GM12892 (cell line): Measurements from ENCODE around the gene ANKFY1.

Source experiments
- DNase-seq: peaks from one replicate; pipeline ENCODE4 v3.0.0; 2011; ENCODE audit not compliant: insufficient read length
- FAIRE-seq: peaks from 2 replicates; lab custom pipeline; 2011; peaks lifted over from hg19 to GRCh38; lab: Jason Lieb, UNC
- POLR2A ChIP-seq: IDR thresholded peaks from 2 replicates; pipeline ENCODE4 v1.6.1; 2011; ENCODE audit warnings: low read depth, low read length, control low read depth
- POLR2AphosphoS5 ChIP-seq: IDR thresholded peaks from 2 replicates; pipeline ENCODE4 v1.6.1; 2011; ENCODE audit warnings: low read depth, low read length, control low read depth
- TAF1 ChIP-seq: IDR thresholded peaks from 2 replicates; pipeline ENCODE4 v1.6.1; 2011; ENCODE audit warnings: low read depth, mild to moderate bottlenecking, control low read depth, low read length, borderline replicate concordance

The ANKFY1 gene

GRCh38 chr17:4185656-4186055 lies 78.1 kb downstream of the ANKFY1 start:
- no peak for FAIRE-seq
- DNase-seq, result no peak
- TF ChIP-seq TAF1, result no peak
- no peak for TF ChIP-seq POLR2A
- TF ChIP-seq POLR2AphosphoS5, result no peak

GRCh38 chr17:4184811-4185210 lies 79.0 kb downstream of the ANKFY1 start:
- FAIRE-seq, result no peak
- no peak for DNase-seq
- no peak for TF ChIP-seq POLR2A
- TF ChIP-seq TAF1, result no peak
- TF ChIP-seq POLR2AphosphoS5, result no peak

- FAIRE-seq (no peak), DNase-seq (no peak)
- TF ChIP-seq TAF1 (no peak), POLR2A (no peak), POLR2AphosphoS5 (no peak)
Observed at GRCh38 chr17:4182043-4182442, 81.7 kb downstream of the ANKFY1 start.

- no peak for TF ChIP-seq POLR2AphosphoS5
- no peak for TF ChIP-seq TAF1
- no peak for TF ChIP-seq POLR2A
- no peak for FAIRE-seq
- no peak for DNase-seq
Observed at GRCh38 chr17:4180791-4181190, 83.0 kb downstream of the ANKFY1 start.

- no peak for DNase-seq
Observed at GRCh38 chr17:4179071-4179470, 84.7 kb downstream of the ANKFY1 start.

GRCh38 chr17:4178651-4179050 lies 85.1 kb downstream of the ANKFY1 start:
- FAIRE-seq, result no peak
- TF ChIP-seq POLR2A (no peak), TAF1 (no peak), POLR2AphosphoS5 (no peak)
- no peak for DNase-seq

More at GRCh38 chr17:4179071-4179470, 84.7 kb downstream of the ANKFY1 start:
- TF ChIP-seq POLR2AphosphoS5 (no peak), POLR2A (no peak), TAF1 (no peak)
- no peak for FAIRE-seq

- no peak for FAIRE-seq
- TF ChIP-seq POLR2AphosphoS5, result no peak
- TF ChIP-seq POLR2A, result no peak
- no peak for TF ChIP-seq TAF1
- no peak for DNase-seq
Observed at GRCh38 chr17:4177806-4178205, 86.0 kb downstream of the ANKFY1 start.

- no peak for DNase-seq
- peak; percentile 64 for FAIRE-seq
Observed at GRCh38 chr17:4176808-4177472, 86.8 kb downstream of the ANKFY1 start.

GRCh38 chr17:4175921-4176807 lies 87.6 kb downstream of the ANKFY1 start:
- TF ChIP-seq POLR2A (no peak), POLR2AphosphoS5 (no peak), TAF1 (no peak)
- peak; percentile 82 for FAIRE-seq
- DNase-seq, result no peak

More at GRCh38 chr17:4176808-4177472, 86.8 kb downstream of the ANKFY1 start:
- no peak for TF ChIP-seq POLR2AphosphoS5
- no peak for TF ChIP-seq TAF1
- TF ChIP-seq POLR2A, result no peak

GRCh38 chr17:4174556-4174955 lies 89.2 kb downstream of the ANKFY1 start:
- DNase-seq, result no peak
- TF ChIP-seq TAF1 (no peak), POLR2A (no peak), POLR2AphosphoS5 (no peak)
- FAIRE-seq, result no peak

- FAIRE-seq (no peak), DNase-seq (no peak)
- TF ChIP-seq POLR2AphosphoS5, result no peak
- no peak for TF ChIP-seq POLR2A
Observed at GRCh38 chr17:4173781-4174180, 90.0 kb downstream of the ANKFY1 start.

- FAIRE-seq (no peak), DNase-seq (no peak)
- TF ChIP-seq TAF1, result no peak
- no peak for TF ChIP-seq POLR2A
- no peak for TF ChIP-seq POLR2AphosphoS5
Observed at GRCh38 chr17:4172356-4172755, 91.4 kb downstream of the ANKFY1 start.

- DNase-seq (no peak), FAIRE-seq (no peak)
- TF ChIP-seq POLR2A (no peak), TAF1 (no peak), POLR2AphosphoS5 (no peak)
Observed at GRCh38 chr17:4170639-4171280, 93.0 kb downstream of the ANKFY1 start.
